Naive thymus-derived CD8-positive, alpha-beta T cell (primary cell): Measurements from ENCODE around the gene BCL2. TPM values are rescaled to one million over a fixed set of nuclear protein-coding genes. Genes with fewer than 3 reads are reported as not detected.
"Not testable (repeated sequence)": the region's sequence is repeated elsewhere in the genome, so short reads cannot be mapped to it uniquely, and the experiment has no call there.

Experiments used
- ATAC-seq, 2 donors: fragments of 150-1000 bp; cut with Tn5 transposase in 1 of 2; sonication (Bioruptor Pico), chemical (Tn5 transposase) in 1 of 2; 1 replicate in 1 of 2; 2 replicates in 1 of 2; pipeline ENCODE4 v1.10.0; 2021; ENCODE audit warnings: mild to moderate bottlenecking in 2 of 2, moderate library complexity in 2 of 2
- POLR2A ChIA-PET: fragments of 350-600 bp; sonication (Branson Sonifier 250); formaldehyde crosslinking; loops from one replicate; lab custom pipeline; 2021; ENCODE audit warnings: antibody characterized with exemption; lab: Charles Lee
- DNase-seq, 10 donors: peaks; one replicate each; pipeline versions ENCODE4 v3.0.0 to v3.0.0-alpha.2; 2020 to 2022
- H3K27ac Mint-ChIP-seq, 10 donors: one replicate each; pipeline ENCODE4 v1.8.0; 2020 to 2022; ENCODE audit warnings: mild to moderate bottlenecking in 10 of 10, mixed read lengths in 10 of 10, moderate library complexity in 4 of 10, inconsistent platforms in 1 of 10
- H3K27me3 Mint-ChIP-seq, 5 donors: one replicate each; pipeline ENCODE4 v1.8.0; 2021 to 2022; ENCODE audit warnings: mixed read lengths in 5 of 5
- H3K36me3 Mint-ChIP-seq, 3 donors: one replicate each; pipeline ENCODE4 v1.8.0; 2020 to 2022; ENCODE audit warnings: mixed read lengths in 3 of 3, mild to moderate bottlenecking in 2 of 3, inconsistent platforms in 1 of 3
- H3K4me1 Mint-ChIP-seq, 4 donors: one replicate each; pipeline ENCODE4 v1.8.0; 2021 to 2022; ENCODE audit warnings: mixed read lengths in 4 of 4
- H3K4me3 Mint-ChIP-seq, 10 donors: one replicate each; pipeline ENCODE4 v1.8.0; 2020 to 2022; ENCODE audit warnings: mild to moderate bottlenecking in 10 of 10, mixed read lengths in 10 of 10, moderate library complexity in 6 of 10, inconsistent platforms in 1 of 10
- H3K9me3 Mint-ChIP-seq, 9 donors: one replicate each; pipeline ENCODE4 v1.8.0; 2020 to 2022; ENCODE audit warnings: mixed read lengths in 9 of 9, mild to moderate bottlenecking in 3 of 9, inconsistent platforms in 1 of 9, moderate library complexity in 1 of 9
- polyA plus RNA-seq, 3 donors: library from polyadenylated mRNA; unstranded; fragments of 300-500 nt; fragmentation: Illumina TruSeq; gene quantifications; one replicate each; pipeline ENCODE4 v1.2.3, GENCODE V29; 2021
- total RNA-seq, 8 experiments: library from RNA in 2 of 8; stranded (reverse) in 2 of 8; gene quantifications; one replicate each; pipeline ENCODE4 v1.2.3 and lab custom pipeline; 2021 to 2026

The BCL2 gene
- total and polyA plus RNA-seq, 5 experiments from 2014 or later, result 24.3 to 40.2 (median 32.9) TPM

DNA sequence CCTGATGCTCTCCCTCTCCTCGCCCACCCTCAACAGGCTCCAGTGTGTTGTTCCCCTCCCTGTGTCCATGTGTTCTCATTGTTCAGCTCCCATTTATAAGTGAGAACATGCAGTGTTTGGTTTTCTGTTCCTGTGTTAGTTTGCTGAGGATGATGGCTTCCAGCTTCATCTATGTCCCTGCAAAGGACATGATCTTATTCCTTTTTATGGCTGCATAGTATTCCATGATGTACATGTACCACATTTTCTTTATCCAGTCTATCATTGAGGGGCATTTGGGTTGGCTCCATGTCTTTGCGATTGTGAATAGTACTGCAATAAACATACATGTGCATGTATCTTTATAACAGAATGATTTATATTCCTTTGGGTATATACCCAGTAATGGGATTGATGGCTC is 128.7 kb downstream of the BCL2 start:
- DNase-seq, H3K4me3 Mint-ChIP-seq, H3K27me3 Mint-ChIP-seq, POLR2A ChIA-PET, H3K36me3 Mint-ChIP-seq, H3K9me3 Mint-ChIP-seq, ATAC-seq: not testable (repeated sequence)
- Mint-ChIP-seq H3K27ac (peak overlapping the region in 2 of 10 donors; percentile 46 to 72), H3K4me1 (peaks cover 26 to 74% (median 62%) of the 10 kb centered on the region in 4 donors)

DNA sequence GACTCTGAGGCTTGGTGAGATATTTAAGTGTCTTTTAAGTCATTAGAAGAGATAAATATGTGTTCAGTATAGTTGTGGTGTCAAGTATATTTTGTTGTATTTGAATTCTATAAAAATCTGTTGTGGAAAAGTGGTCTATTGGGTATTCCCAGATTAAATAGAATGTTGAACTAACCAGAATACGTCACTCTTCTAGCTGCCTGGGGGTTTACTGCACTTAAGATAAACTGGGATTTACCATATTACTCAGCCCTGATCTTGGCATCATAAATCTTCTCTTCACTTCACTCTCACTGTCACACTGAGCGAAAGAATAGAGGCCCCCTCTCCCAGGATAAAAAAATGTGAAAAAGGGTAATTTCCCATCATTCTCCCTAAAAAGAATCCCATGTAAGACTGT is 129.8 kb downstream of the BCL2 start:
- peaks cover 0 to 9% (median 6%) of the 10 kb centered on the region in 3 donors for H3K36me3 Mint-ChIP-seq
- no peaks in the 10 kb centered on the region for H3K27me3 Mint-ChIP-seq
- POLR2A ChIA-PET, result no interaction called here
- H3K4me3 Mint-ChIP-seq, result no peak overlapping the region
- peaks cover 28 to 75% (median 67%) of the 10 kb centered on the region in 4 donors for H3K4me1 Mint-ChIP-seq
- peak overlapping the region in 6 of 10 donors; percentile 5 to 57 (median 14) for H3K27ac Mint-ChIP-seq
- H3K9me3 Mint-ChIP-seq, result no peaks in the 10 kb centered on the region
- no peak for ATAC-seq
- DNase-seq, result no peak

DNA sequence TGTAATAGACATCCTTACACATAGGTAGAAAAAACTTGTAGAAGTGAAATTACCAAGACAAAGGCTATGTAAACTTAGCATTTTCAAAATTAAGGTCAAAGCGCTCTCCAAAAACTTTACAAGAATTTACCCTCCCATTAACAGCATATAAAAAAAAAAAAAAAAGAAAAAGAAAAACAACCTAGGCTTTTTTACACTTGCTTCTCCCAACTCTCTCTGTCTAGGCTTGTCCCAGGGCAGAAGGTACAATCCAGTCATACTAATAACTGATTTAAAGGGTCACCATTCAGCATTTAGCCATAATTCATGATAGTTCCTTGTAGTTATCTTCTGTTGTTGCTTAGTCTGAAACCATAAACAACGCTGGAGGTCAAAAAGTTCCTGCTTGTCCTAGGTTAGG is 130.5 kb downstream of the BCL2 start:
- Mint-ChIP-seq H3K36me3 (peaks cover 0 to 9% (median 9%) of the 10 kb centered on the region in 3 donors), H3K4me1 (peaks cover 29 to 82% (median 74%) of the 10 kb centered on the region in 4 donors), H3K9me3 (no peaks in the 10 kb centered on the region), H3K4me3 (no peak overlapping the region), H3K27ac (peak overlapping the region in 6 of 10 donors; percentile 24 to 79 (median 54)), H3K27me3 (no peaks in the 10 kb centered on the region)
- DNase-seq (no peak), ATAC-seq (no peak)
- POLR2A ChIA-PET, result no interaction called here

DNA sequence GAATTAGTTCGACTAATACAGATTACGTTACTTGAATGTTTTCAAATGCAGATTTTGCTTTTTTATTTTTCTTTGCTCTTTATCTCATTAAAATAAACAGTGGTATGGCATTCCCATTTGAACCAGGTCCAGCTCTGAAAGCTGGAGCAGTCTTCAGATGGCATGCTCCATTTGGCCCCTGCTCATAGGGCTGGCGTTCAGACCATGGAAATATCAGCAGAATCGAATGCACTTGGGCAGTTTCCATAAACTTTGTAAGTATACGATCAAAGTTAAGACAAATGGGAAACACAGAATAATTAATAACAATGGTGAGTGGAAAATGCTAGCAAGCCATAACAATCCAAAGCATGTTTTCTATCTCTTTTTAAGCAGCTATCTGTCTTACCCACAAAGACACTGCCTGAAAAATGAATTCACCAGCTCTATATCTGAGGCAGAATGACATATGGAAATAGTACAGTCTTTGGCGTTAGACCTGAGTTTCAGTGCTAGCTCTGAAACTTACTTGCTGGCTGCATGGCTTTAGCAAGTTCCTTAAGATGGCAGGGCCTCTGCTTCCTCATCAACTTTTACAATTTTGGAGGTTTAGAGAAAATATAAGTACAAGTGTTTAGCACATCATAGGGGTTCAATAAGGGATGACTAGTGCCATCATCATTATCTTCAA is 131.6 kb downstream of the BCL2 start:
- H3K4me3 Mint-ChIP-seq, result peak overlapping the region in 1 of 10 donors; percentile 51
- no peak for ATAC-seq
- peak overlapping the region in 6 of 10 donors; percentile 16 to 79 (median 68) for H3K27ac Mint-ChIP-seq
- DNase-seq, result no peak
- POLR2A ChIA-PET, result interaction anchor here (0.5 to 2.0 kb wide), 5 partner anchors 8 to 131 kb away, joined by 3 to 8 read pairs (median 4); partner anchors contain the start of gene BCL2
- H3K36me3 Mint-ChIP-seq, result peaks cover 0 to 9% (median 9%) of the 10 kb centered on the region in 3 donors
- H3K9me3 Mint-ChIP-seq, result no peaks in the 10 kb centered on the region
- H3K4me1 Mint-ChIP-seq, result peaks cover 35 to 82% (median 78%) of the 10 kb centered on the region in 4 donors
- no peaks in the 10 kb centered on the region for H3K27me3 Mint-ChIP-seq

DNA sequence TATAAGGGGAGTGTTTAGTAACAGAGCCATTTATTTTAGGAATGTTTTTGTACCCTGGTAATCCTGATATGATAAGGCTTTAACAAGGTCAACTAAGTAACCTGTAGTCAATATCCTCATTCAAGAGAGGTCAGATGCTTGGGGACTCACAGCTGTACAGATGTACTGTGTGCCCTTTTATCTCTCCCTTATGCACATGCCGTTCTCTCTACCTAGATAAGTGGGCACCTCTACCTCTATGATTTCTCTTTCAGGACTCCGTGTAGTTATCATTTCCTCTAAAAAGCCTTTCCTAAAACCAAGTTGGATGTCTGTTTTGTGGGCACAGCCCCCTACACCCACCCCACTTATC is 132.4 kb downstream of the BCL2 start:
- H3K4me1 Mint-ChIP-seq, result peaks cover 35 to 82% (median 79%) of the 10 kb centered on the region in 4 donors
- peak overlapping the region; percentile 3 to 79 (median 53) for H3K27ac Mint-ChIP-seq
- H3K36me3 Mint-ChIP-seq, result peaks cover 0 to 14% (median 9%) of the 10 kb centered on the region in 3 donors
- peak overlapping the region in 5 of 10 donors; percentile 1 to 51 (median 9) for H3K4me3 Mint-ChIP-seq
- no peaks in the 10 kb centered on the region for H3K27me3 Mint-ChIP-seq
- ATAC-seq (peak; percentile 20 to 58), DNase-seq (no peak)
- POLR2A ChIA-PET, result interaction anchor here (0.5 to 2.0 kb wide), 4 partner anchors 8 to 131 kb away, joined by 3 to 8 read pairs (median 5); partner anchors contain the start of gene BCL2
- H3K9me3 Mint-ChIP-seq, result no peaks in the 10 kb centered on the region

DNA sequence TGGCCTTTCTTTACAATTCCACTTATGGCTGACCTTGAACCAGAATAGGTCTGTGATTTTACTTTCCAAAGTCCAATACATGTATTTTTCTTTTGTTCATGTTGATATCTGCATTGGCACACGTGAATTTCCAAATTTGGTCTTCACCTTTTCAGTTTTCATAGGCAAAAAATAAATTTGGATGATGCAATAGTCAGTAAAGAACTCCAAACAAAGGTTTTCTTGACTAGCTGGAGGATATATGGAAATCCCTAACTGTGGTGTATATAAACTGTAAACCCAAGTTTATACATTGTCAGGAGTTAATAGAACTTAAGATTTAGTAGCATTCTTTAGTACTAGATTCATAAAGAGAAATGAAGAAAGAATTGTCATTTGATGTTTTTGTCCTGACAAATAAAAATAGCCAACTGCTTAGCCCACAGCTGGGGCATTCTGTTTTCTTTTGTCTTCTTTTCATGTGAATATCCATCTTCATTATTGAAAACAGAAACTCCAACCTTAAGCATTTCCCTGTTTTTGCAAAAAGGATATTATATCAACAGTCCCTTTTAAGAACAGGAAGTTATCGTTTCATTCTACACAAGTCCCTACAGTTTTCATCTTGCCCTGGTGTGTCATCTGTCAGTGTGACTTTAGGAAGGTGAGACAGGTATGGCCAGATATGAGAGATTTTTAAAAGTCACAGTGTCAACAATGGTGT is 132.9 kb downstream of the BCL2 start:
- peaks cover 35 to 84% (median 79%) of the 10 kb centered on the region in 4 donors for H3K4me1 Mint-ChIP-seq
- H3K36me3 Mint-ChIP-seq, result peaks cover 0 to 17% (median 9%) of the 10 kb centered on the region in 3 donors
- ATAC-seq (peak; percentile 54 to 57), DNase-seq (no peak)
- POLR2A ChIA-PET, result interaction anchor here (1.5 to 2.0 kb wide), 2 partner anchors 9 to 132 kb away, joined by 6 to 8 read pairs; partner anchors contain the start of gene BCL2
- peak overlapping the region in 5 of 10 donors; percentile 1 to 51 (median 9) for H3K4me3 Mint-ChIP-seq
- peak overlapping the region; percentile 3 to 79 (median 53) for H3K27ac Mint-ChIP-seq
- H3K9me3 Mint-ChIP-seq, result no peaks in the 10 kb centered on the region
- no peaks in the 10 kb centered on the region for H3K27me3 Mint-ChIP-seq

DNA sequence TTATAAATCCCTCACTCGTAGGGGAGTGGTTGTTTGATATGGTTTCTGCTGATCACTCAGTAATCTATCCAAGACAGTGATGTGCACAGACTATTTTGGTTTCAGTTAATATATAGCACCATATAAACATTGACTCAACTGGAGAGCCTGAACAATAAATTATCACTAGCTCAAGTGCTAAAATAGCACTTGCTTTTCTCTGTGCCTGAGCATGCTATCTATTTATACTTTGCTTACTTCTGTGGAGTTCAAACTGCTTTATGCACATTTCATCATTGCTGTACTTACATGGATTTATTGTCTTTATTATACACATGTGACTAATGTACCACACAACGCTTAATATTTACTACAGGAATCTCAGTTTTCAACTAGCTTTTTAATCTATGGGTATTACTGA is 133.6 kb downstream of the BCL2 start:
- no peaks in the 10 kb centered on the region for H3K9me3 Mint-ChIP-seq
- ATAC-seq, result no peak
- H3K27me3 Mint-ChIP-seq, result no peaks in the 10 kb centered on the region
- peaks cover 35 to 90% (median 81%) of the 10 kb centered on the region in 4 donors for H3K4me1 Mint-ChIP-seq
- peak overlapping the region in 4 of 10 donors; percentile 44 to 73 (median 62) for H3K27ac Mint-ChIP-seq
- H3K4me3 Mint-ChIP-seq, result no peak overlapping the region
- POLR2A ChIA-PET, result interaction anchor here (0.8 to 2.0 kb wide), 2 partner anchors 8 to 10 kb away, joined by 3 to 6 read pairs; no protein-coding TSS in a partner anchor
- no peak for DNase-seq
- peaks cover 0 to 17% (median 7%) of the 10 kb centered on the region in 3 donors for H3K36me3 Mint-ChIP-seq

DNA sequence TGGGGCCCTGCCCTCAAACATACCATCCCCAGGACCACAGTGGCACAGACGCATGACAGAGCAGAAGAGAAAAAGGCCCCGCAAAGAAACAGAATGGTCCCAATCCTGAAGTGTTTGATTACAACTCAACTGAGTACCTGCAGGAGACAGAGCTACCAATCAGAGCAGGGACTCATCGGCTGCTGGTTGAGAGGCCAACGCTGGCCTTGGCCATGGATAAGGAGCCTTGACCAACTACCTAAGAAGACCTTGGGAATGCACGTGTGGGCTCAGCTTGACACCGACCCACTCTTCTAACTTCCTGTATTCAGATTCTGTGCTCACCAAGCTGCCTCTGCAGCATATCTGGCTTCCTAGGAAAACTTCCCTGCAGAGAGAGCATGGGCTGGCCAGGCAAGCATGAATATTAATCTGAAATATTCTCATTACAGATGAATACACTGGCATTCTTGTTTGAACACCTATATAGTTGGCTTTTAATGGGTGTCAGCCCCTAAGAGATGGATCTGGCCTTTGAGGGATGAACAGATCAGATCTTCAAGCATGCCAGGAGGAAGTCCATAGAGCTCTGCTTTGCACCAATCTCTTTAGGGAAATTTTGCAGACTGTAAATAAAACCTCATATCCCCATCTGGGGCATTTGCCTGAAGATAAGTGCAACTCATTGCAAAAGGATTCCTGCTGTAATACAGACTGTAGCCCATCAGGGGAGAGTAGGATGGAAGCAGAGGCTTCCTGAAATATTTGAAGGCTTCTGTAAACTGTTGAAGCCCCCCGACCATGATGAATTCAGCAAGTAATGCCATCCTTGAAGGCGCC is 135.4 kb downstream of the BCL2 start:
- DNase-seq (no peak), ATAC-seq (no peak)
- peak overlapping the region in 7 of 10 donors; percentile 7 to 71 (median 54) for H3K4me3 Mint-ChIP-seq
- no peaks in the 10 kb centered on the region for H3K27me3 Mint-ChIP-seq
- no peaks in the 10 kb centered on the region for H3K9me3 Mint-ChIP-seq
- H3K4me1 Mint-ChIP-seq, result peaks cover 40 to 92% (median 80%) of the 10 kb centered on the region in 4 donors
- peaks cover 3 to 22% (median 3%) of the 10 kb centered on the region in 3 donors for H3K36me3 Mint-ChIP-seq
- POLR2A ChIA-PET, result interaction anchor here (0.8 to 1.7 kb wide), 5 partner anchors 9 to 135 kb away, joined by 3 to 6 read pairs (median 3); partner anchors contain the start of gene BCL2
- peak overlapping the region in 9 of 10 donors; percentile 15 to 90 (median 77) for H3K27ac Mint-ChIP-seq

DNA sequence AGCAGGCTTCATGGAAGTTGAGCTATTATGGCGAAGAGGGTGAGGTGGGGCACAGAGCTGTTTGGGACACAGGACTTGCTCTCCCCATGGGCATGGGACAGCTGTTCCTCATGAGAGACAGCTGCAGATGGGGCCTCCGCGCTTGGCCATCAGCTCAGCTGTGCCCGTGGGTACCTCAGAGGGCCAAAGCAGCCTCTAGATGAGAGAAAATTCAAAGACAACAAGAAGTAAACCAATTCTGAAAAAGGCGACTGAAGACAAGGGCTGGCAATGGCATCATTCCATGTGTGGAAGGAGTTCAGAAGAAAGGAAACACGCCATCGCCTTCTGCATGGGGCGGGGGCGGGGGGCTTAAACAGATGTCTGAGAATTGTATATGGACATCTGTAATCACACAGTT is 136.2 kb downstream of the BCL2 start:
- no peak for ATAC-seq
- POLR2A ChIA-PET, result interaction anchor here (0.9 to 1.7 kb wide), 7 partner anchors 8 to 134 kb away, joined by 3 to 6 read pairs (median 3); no protein-coding TSS in a partner anchor
- Mint-ChIP-seq H3K36me3 (peaks cover 3 to 24% (median 3%) of the 10 kb centered on the region in 3 donors), H3K27ac (peak overlapping the region in 8 of 10 donors; percentile 39 to 88 (median 74)), H3K4me1 (peaks cover 40 to 94% (median 81%) of the 10 kb centered on the region in 4 donors), H3K4me3 (peak overlapping the region in 9 of 10 donors; percentile 7 to 71 (median 34)), H3K9me3 (no peaks in the 10 kb centered on the region), H3K27me3 (no peaks in the 10 kb centered on the region)
- no peak for DNase-seq

DNA sequence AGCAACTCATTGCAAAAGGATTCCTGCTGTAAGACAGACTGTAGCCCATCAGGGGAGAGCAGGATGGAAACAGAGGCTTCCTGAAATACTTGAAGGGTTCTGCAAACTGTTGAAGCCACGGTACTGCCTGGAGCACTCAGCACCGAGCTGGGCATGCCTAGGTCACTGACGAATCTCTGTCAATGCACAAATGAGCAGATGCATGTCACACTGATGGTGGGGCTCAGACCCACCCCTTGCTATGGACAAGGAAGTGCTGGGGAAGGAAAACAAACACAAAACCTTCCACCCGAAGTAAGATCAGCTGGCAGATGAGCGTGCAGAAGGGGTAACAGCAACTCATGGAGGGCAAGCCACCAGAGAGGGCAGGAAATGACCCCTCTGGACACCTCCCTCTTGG is 136.7 kb downstream of the BCL2 start:
- DNase-seq, result no peak
- peaks cover 3 to 25% (median 5%) of the 10 kb centered on the region in 3 donors for H3K36me3 Mint-ChIP-seq
- no peaks in the 10 kb centered on the region for H3K27me3 Mint-ChIP-seq
- no peak for ATAC-seq
- peaks cover 44 to 93% (median 78%) of the 10 kb centered on the region in 4 donors for H3K4me1 Mint-ChIP-seq
- H3K4me3 Mint-ChIP-seq, result peak overlapping the region in 8 of 10 donors; percentile 3 to 73 (median 59)
- POLR2A ChIA-PET, result interaction anchor here (0.9 to 1.5 kb wide), 6 partner anchors 8 to 136 kb away, joined by 3 to 5 read pairs (median 3); partner anchors contain the start of gene BCL2
- no peaks in the 10 kb centered on the region for H3K9me3 Mint-ChIP-seq
- H3K27ac Mint-ChIP-seq, result peak overlapping the region in 9 of 10 donors; percentile 61 to 88 (median 82)

DNA sequence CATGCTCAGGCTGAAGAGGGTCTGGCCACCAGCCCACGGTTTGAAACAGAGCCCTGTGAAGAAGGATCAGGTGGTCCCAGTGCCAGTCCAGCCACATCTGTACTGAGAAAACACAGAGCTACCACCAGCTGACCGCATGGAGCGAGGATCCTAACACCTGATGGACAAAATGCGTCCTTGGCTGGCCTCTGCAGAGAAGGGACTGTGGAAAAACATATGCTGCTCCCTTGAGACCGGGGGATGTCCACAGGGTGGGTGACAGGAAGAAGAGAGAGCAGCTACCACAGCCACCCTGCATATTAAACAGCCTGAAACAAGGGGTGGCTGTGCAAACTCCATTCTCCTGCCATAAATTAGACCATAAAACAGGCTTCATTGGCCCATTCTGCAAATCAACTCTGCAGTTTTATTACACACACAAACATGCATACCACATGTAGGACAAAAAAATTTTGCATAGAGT is 137.2 kb downstream of the BCL2 start:
- Mint-ChIP-seq H3K27ac (peak overlapping the region in 6 of 10 donors; percentile 24 to 88 (median 82)), H3K4me1 (peaks cover 42 to 91% (median 74%) of the 10 kb centered on the region in 4 donors), H3K4me3 (peak overlapping the region in 4 of 10 donors; percentile 43 to 71 (median 59)), H3K36me3 (peaks cover 3 to 26% (median 5%) of the 10 kb centered on the region in 3 donors), H3K9me3 (no peaks in the 10 kb centered on the region), H3K27me3 (no peaks in the 10 kb centered on the region)
- no peak for DNase-seq
- POLR2A ChIA-PET, result interaction anchor here (1.0 to 1.5 kb wide), 3 partner anchors 10 to 137 kb away, joined by 3 read pairs; partner anchors contain the start of gene BCL2
- no peak for ATAC-seq
